ENCODE measurements around the gene LRRC3B. TPM values are rescaled to one million over a fixed set of nuclear protein-coding genes. Genes with fewer than 3 reads are reported as not detected.

The LRRC3B gene
- total and polyA plus RNA-seq, 2 donors (not counting 3 experiments of a cell fraction or from before 2014, with no cell fraction given) = not detected

GRCh38 chr3:26627080-26627479 lies 4.5 kb downstream of the LRRC3B start:
- Histone ChIP-seq H3K4me2 (ENCODE audit: insufficient read depth, low read length) (no peak overlapping the region), H3K9me3 (replicated peaks; ENCODE audit: control insufficient read depth, insufficient read depth, low read length) (no peaks in the 10 kb centered on the region), H3K4me3 (replicated peaks in 1 of 3; ENCODE audit: insufficient read depth in 1 of 3, low read depth in 1 of 3, low read length in 3 of 3) (no peak overlapping the region), H2AFZ (ENCODE audit: low read depth, low read length) (no peak overlapping the region), H3K79me2 (ENCODE audit: control insufficient read depth, insufficient read depth, low read length) (no peaks in the 10 kb centered on the region), H3K4me1 (ENCODE audit: control insufficient read depth, extremely low read depth, insufficient read depth, low read length) (no peaks in the 10 kb centered on the region), H4K20me1 (replicated peaks; ENCODE audit: control insufficient read depth, extremely low read depth, insufficient read depth, low read length) (no peaks in the 10 kb centered on the region), H3K27ac (ENCODE audit: insufficient read depth, low read depth, low read length) (no peak overlapping the region), H3K9ac (replicated peaks; ENCODE audit: extremely low read depth, insufficient read depth, low read length) (no peak overlapping the region), H3K27me3 (ENCODE audit: control insufficient read depth in 2 of 2, insufficient read depth in 2 of 2, low read length in 2 of 2) (peaks cover 0 to 5% of the 10 kb centered on the region in 2 experiments), H3K9me1 (replicated peaks; ENCODE audit: control insufficient read depth, extremely low read depth, insufficient read depth, low read length) (no peaks in the 10 kb centered on the region), H3K36me3 (ENCODE audit: control insufficient read depth in 2 of 2, extremely low read depth in 1 of 2, insufficient read depth in 2 of 2, low read length in 2 of 2) (no peaks in the 10 kb centered on the region)
- ChIA-PET CTCF (no interaction called here), POLR2A (no interaction called here)
- no TSS peak for BruUV-seq (replicated peaks)
- TF ChIP-seq POLR2A (IDR thresholded peaks at IDR 0.05; ENCODE audit: low read depth, low read length) (no peak), EZH2 (IDR thresholded peaks at IDR 0.05; ENCODE audit: borderline replicate concordance, low read depth, low read length, severe bottlenecking) (no peak)
- dilution Hi-C loops (cut with MboI; ENCODE audit: extremely low pct_ligation_motif_present, low sequenced_read_pairs) (no loop called here), intact Hi-C loops (cut with micrococcal nuclease) (no loop called here)
- no peak for DNase-seq (ENCODE audit: low read depth, low spot score)
- no peak for FAIRE-seq

DNA sequence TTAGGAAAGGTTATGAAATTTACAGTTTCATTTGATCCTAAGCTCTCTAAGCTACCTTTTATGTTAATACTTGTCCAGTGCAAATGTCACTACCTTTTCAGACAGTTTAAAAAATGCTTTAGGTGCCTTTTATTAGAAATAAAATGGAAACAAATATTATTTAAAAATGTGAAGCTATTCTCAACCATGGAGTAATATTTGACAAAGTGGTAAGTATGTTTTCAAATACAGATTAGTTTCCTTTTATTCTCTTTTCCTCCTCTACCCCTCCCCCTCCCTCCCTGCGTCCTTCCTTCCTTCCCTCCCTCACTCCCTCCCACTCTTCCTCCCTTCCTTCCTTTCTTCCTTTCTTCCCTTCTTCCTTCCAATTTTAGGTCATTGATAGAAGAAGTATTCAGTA lies 6.3 kb downstream of the LRRC3B start:
- Histone ChIP-seq H3K9me1 (replicated peaks; ENCODE audit: control insufficient read depth, extremely low read depth, insufficient read depth, low read length) (no peaks in the 10 kb centered on the region), H3K79me2 (ENCODE audit: control insufficient read depth, insufficient read depth, low read length) (no peaks in the 10 kb centered on the region), H3K4me2 (ENCODE audit: insufficient read depth, low read length) (no peak overlapping the region), H4K20me1 (replicated peaks; ENCODE audit: control insufficient read depth, extremely low read depth, insufficient read depth, low read length) (no peaks in the 10 kb centered on the region), H3K4me3 (replicated peaks in 1 of 3; ENCODE audit: insufficient read depth in 1 of 3, low read depth in 1 of 3, low read length in 3 of 3) (no peak overlapping the region), H3K9ac (replicated peaks; ENCODE audit: extremely low read depth, insufficient read depth, low read length) (no peak overlapping the region), H3K9me3 (replicated peaks; ENCODE audit: control insufficient read depth, insufficient read depth, low read length) (no peaks in the 10 kb centered on the region), H2AFZ (ENCODE audit: low read depth, low read length) (no peak overlapping the region), H3K27me3 (ENCODE audit: control insufficient read depth in 2 of 2, insufficient read depth in 2 of 2, low read length in 2 of 2) (no peaks in the 10 kb centered on the region), H3K36me3 (ENCODE audit: control insufficient read depth in 2 of 2, extremely low read depth in 1 of 2, insufficient read depth in 2 of 2, low read length in 2 of 2) (no peaks in the 10 kb centered on the region), H3K4me1 (ENCODE audit: control insufficient read depth, extremely low read depth, insufficient read depth, low read length) (no peaks in the 10 kb centered on the region), H3K27ac (ENCODE audit: insufficient read depth, low read depth, low read length) (no peak overlapping the region)
- dilution Hi-C loops (cut with MboI; ENCODE audit: extremely low pct_ligation_motif_present, low sequenced_read_pairs) (no loop called here), intact Hi-C loops (cut with micrococcal nuclease) (no loop called here)
- DNase-seq (ENCODE audit: low read depth, low spot score) (no peak), FAIRE-seq (no peak)
- TF ChIP-seq POLR2AphosphoS5 (IDR thresholded peaks at IDR 0.05; ENCODE audit: insufficient read depth, low read depth, low read length) (no peak), POLR2A (IDR thresholded peaks at IDR 0.05; ENCODE audit: low read depth, low read length) (no peak), GATA2 (IDR thresholded peaks at IDR 0.05; ENCODE audit: insufficient read depth, insufficient read length, low read depth, low read length) (no peak), MYC (IDR thresholded peaks at IDR 0.05; ENCODE audit: low read depth, low read length) (no peak), FOS (IDR thresholded peaks at IDR 0.05; ENCODE audit: borderline replicate concordance, insufficient read depth, low read length) (no peak), MAX (IDR thresholded peaks at IDR 0.05; ENCODE audit: insufficient read depth, insufficient read length) (no peak), EZH2 (IDR thresholded peaks at IDR 0.05; ENCODE audit: borderline replicate concordance, low read depth, low read length, severe bottlenecking) (no peak), JUN (IDR thresholded peaks at IDR 0.05; ENCODE audit: borderline replicate concordance, insufficient read depth, insufficient read length, low read depth) (no peak)
- TF ChIP-seq, protein P1, sequence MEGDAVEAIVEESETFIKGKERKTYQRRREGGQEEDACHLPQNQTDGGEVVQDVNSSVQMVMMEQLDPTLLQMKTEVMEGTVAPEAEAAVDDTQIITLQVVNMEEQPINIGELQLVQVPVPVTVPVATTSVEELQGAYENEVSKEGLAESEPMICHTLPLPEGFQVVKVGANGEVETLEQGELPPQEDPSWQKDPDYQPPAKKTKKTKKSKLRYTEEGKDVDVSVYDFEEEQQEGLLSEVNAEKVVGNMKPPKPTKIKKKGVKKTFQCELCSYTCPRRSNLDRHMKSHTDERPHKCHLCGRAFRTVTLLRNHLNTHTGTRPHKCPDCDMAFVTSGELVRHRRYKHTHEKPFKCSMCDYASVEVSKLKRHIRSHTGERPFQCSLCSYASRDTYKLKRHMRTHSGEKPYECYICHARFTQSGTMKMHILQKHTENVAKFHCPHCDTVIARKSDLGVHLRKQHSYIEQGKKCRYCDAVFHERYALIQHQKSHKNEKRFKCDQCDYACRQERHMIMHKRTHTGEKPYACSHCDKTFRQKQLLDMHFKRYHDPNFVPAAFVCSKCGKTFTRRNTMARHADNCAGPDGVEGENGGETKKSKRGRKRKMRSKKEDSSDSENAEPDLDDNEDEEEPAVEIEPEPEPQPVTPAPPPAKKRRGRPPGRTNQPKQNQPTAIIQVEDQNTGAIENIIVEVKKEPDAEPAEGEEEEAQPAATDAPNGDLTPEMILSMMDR (IDR thresholded peaks at IDR 0.05; ENCODE audit: extremely low read depth in 1 of 2, insufficient read depth in 1 of 2, low read depth in 1 of 2, low read length in 2 of 2) = no peak
- no TSS peak for BruUV-seq (replicated peaks)
- POLR2A ChIA-PET = no interaction called here
- CTCF ChIA-PET = interaction anchor here (0.7 kb wide), 1 partner anchor 19 kb away, joined by 3 read pairs; no protein-coding TSS in a partner anchor

All from endothelial cell of umbilical vein (primary cell).